Neural cell (in vitro differentiated cells): ENCODE measurements around the gene VPREB3. TPM values are rescaled to one million over a fixed set of nuclear protein-coding genes. Genes with fewer than 3 reads are reported as not detected.
A peak's percentile ranks its signal among the peaks of the same experiment; 100 is the strongest.

ENCODE experiments used
- H2AFZ ChIP-seq: fragments of 200-600, 300-800 bp; sonication (generic), shearing (Covaris generic); 2 replicates; pipeline ENCODE4 v1.6.0; 2014; ENCODE audit warnings: low read depth, mild to moderate bottlenecking, antibody characterized with exemption, low read length, moderate library complexity
- H3F3A ChIP-seq: fragments of 200-600 bp; shearing (Covaris generic); 2 replicates; pipeline ENCODE4 v1.6.1; 2016; ENCODE audit warnings: mild to moderate bottlenecking, moderate library complexity, mixed read lengths, antibody characterized with exemption, low read length; ENCODE audit not compliant: insufficient read depth, poor library complexity, severe bottlenecking
- H3K27ac ChIP-seq: fragments of 200-600, 300-800 bp; sonication (generic), shearing (Covaris generic); 2 replicates; pipeline ENCODE4 v1.5.1; 2014; ENCODE audit warnings: mild to moderate bottlenecking, low read length, moderate library complexity
- H3K27me3 ChIP-seq: fragments of 300-800, 200-600 bp; sonication (generic), shearing (Covaris generic); 2 replicates; pipeline ENCODE4 v1.6.0; 2014; ENCODE audit warnings: mild to moderate bottlenecking, low read depth, low read length, moderate library complexity; ENCODE audit not compliant: insufficient read depth
- H3K36me3 ChIP-seq: fragments of 300-800, 200-600 bp; sonication (generic), shearing (Covaris generic); 2 replicates; pipeline ENCODE4 v1.5.1; 2014; ENCODE audit warnings: mild to moderate bottlenecking, antibody characterized with exemption, low read length, moderate library complexity; ENCODE audit not compliant: insufficient read depth
- H3K4me2 ChIP-seq: fragments of 300-800, 200-600 bp; sonication (generic), shearing (Covaris generic); 2 replicates; pipeline ENCODE4 v1.6.0; 2014; ENCODE audit warnings: mild to moderate bottlenecking, low read length
- H3K4me3 ChIP-seq: fragments of 300-800, 200-600 bp; sonication (generic), shearing (Covaris generic); 2 replicates; pipeline ENCODE4 v1.5.1; 2014; ENCODE audit warnings: mild to moderate bottlenecking, low read length, moderate library complexity
- H3K79me2 ChIP-seq: fragments of 200-600 bp; shearing (Covaris generic); replicated peaks from 2 replicates; pipeline ENCODE4 v1.6.0; 2014; ENCODE audit warnings: mild to moderate bottlenecking, low read length, moderate library complexity; ENCODE audit not compliant: insufficient read depth
- H3K9ac ChIP-seq: fragments of 300-800, 200-600 bp; sonication (generic), shearing (Covaris generic); 2 replicates; pipeline ENCODE4 v1.6.1; 2016; ENCODE audit warnings: mild to moderate bottlenecking, low read length, mixed read lengths
- H3K9me2 ChIP-seq: fragments of 200-600 bp; shearing (Covaris generic); 2 replicates; pipeline ENCODE4 v1.6.1; 2016; ENCODE audit warnings: mild to moderate bottlenecking, low read length, mixed read lengths; ENCODE audit not compliant: insufficient read depth
- H3K9me3 ChIP-seq: fragments of 200-600, 300-800 bp; sonication (generic), shearing (Covaris generic); 2 replicates; pipeline ENCODE4 v1.6.1; 2016; ENCODE audit warnings: mild to moderate bottlenecking, mixed run types, low read length, moderate library complexity, mixed read lengths
- H4K20me1 ChIP-seq: fragments of 200-600 bp; shearing (Covaris generic); 2 replicates; pipeline ENCODE4 v1.6.1; 2016; ENCODE audit warnings: mild to moderate bottlenecking, mixed run types; ENCODE audit not compliant: insufficient read depth
- CTCF ChIP-seq: fragments of 450-650 bp; IDR thresholded peaks from 2 replicates; pipeline ENCODE4 v1.5.1; 2014; ENCODE audit warnings: antibody characterized with exemption, mild to moderate bottlenecking, moderate library complexity; ENCODE audit not compliant: poor library complexity, severe bottlenecking
- EP300 ChIP-seq: fragments of 450-650 bp; conservative IDR thresholded peaks from 2 replicates; pipeline ENCODE4 v1.6.1; 2014; ENCODE audit warnings: antibody characterized with exemption, mild to moderate bottlenecking, moderate library complexity; ENCODE audit not compliant: poor library complexity, severe bottlenecking
- EZH2 ChIP-seq: fragments of 200-600, 300-800 bp; shearing (Covaris generic), sonication (generic); IDR thresholded peaks from 2 replicates; pipeline ENCODE4 v1.6.1; 2014; ENCODE audit warnings: antibody characterized with exemption, low read length, borderline replicate concordance, mild to moderate bottlenecking; ENCODE audit not compliant: insufficient read depth, poor library complexity, severe bottlenecking
- MXI1 ChIP-seq: fragments of 450-650 bp; conservative IDR thresholded peaks from 2 replicates; pipeline ENCODE4 v1.6.1; 2014; ENCODE audit warnings: antibody characterized with exemption, mild to moderate bottlenecking; ENCODE audit not compliant: poor library complexity, severe bottlenecking
- POLR2AphosphoS5 ChIP-seq: IDR thresholded peaks from 2 replicates; pipeline ENCODE4 v1.6.1; 2012
- RAD21 ChIP-seq: fragments of 450-650 bp; conservative IDR thresholded peaks from 2 replicates; pipeline ENCODE4 v1.6.1; 2014; ENCODE audit warnings: antibody characterized with exemption, mild to moderate bottlenecking, moderate library complexity
- REST ChIP-seq: IDR thresholded peaks from 2 replicates; pipeline ENCODE4 v1.6.1; 2012; ENCODE audit warnings: borderline replicate concordance
- SMC3 ChIP-seq: fragments of 450-650 bp; conservative IDR thresholded peaks from 2 replicates; pipeline ENCODE4 v1.6.1; 2014; ENCODE audit warnings: antibody characterized with exemption, mild to moderate bottlenecking, moderate library complexity; ENCODE audit not compliant: poor library complexity
- TAF1 ChIP-seq: IDR thresholded peaks from 2 replicates; pipeline ENCODE4 v1.6.1; 2012; ENCODE audit warnings: low read depth
- polyA plus RNA-seq: library from polyadenylated mRNA; depleted of rRNA; stranded (reverse); fragments of >200 nt; gene quantifications from 2 replicates; pipeline ENCODE4 v1.2.3, GENCODE V29; 2014

Gene VPREB3
- polyA plus RNA-seq, 1 donor from 2014 or later: not detected

- H2AFZ ChIP-seq: peak overlapping the region; percentile 90
These were observed 37.1 kb downstream of the VPREB3 start for GRCh38 chr22:23716811-23717801.

More at GRCh38 chr22:23716811-23717801, 37.1 kb downstream of the VPREB3 start:
- Histone ChIP-seq H3K9me3 (no peaks in the 10 kb centered on the region), H3K4me2 (peak overlapping the region; percentile 48), H3K79me2 (peaks cover 9% of the 10 kb centered on the region), H3F3A (no peaks in the 10 kb centered on the region), H3K9me2 (no peaks in the 10 kb centered on the region), H3K27me3 (no peaks in the 10 kb centered on the region), H4K20me1 (no peaks in the 10 kb centered on the region), H3K36me3 (no peaks in the 10 kb centered on the region), H3K4me3 (peak overlapping the region; percentile 97), H3K27ac (peak overlapping the region; percentile 61), H3K9ac (peak overlapping the region; percentile 83)
- TF ChIP-seq REST (no peak), EP300 (peak; percentile 54), CTCF (peak; percentile 27), EZH2 (no peak), TAF1 (peak; percentile 69), POLR2AphosphoS5 (peak; percentile 93), MXI1 (peak; percentile 84), SMC3 (peak; percentile 64), RAD21 (peak; percentile 58)
